Gastroesophageal sphincter (tissue), 3 donors: ENCODE results near the gene EGF.

Experiments
- CTCF ChIP-seq, 4 experiments: fragments of 200-600 bp in 2 of 4; fragments of 450-650 bp in 2 of 4; sonication (generic) in 1 of 4; IDR thresholded peaks; one replicate each; pipeline ENCODE4 v1.5.1; 2017 to 2019; ENCODE audit warnings: antibody characterized with exemption in 4 of 4, mild to moderate bottlenecking in 2 of 4, moderate library complexity in 2 of 4
- POLR2A ChIP-seq, 2 donors: fragments of 450-650 bp; IDR thresholded peaks; one replicate each; pipeline ENCODE4 v1.6.1; 2017; ENCODE audit warnings: antibody characterized with exemption in 2 of 2, mild to moderate bottlenecking in 2 of 2, moderate library complexity in 1 of 2

DNA sequence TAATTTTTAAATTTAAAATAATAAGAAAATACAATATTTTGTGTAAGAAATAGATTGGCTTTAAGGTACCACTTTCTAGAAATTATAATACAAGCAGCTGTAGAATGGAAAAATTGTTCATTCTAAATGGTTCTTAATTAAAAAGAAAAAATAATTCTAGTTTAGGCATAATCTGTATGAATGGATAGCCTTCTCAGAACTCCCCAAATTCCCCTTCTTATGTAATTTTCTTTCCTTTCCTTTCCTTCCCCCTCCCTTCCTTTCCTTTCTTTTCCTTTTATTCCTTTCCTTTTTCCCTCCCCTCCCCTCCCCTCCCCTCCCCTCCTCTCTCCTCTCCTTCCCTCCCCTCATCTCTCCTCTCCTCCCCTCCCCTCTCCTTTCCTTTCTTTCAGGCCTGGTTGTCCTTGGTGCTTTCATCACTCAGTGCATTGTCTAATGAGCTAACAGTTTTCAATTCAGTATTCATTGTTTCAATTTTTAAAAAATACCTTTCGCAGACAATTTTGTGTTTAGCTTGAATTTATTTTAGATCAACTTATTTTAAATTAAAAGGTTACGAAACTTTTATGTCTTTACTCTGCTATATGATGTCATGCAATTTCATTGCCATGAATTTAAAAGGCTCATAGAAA lies 35.9 kb upstream of the EGF start:
- TF ChIP-seq POLR2A (IDR thresholded peaks at IDR 0.05), result no peak
- TF ChIP-seq CTCF (IDR thresholded peaks at IDR 0.05), result no peak
